HEK293T (cell line): ENCODE data around the gene ELOVL4.

ENCODE experiments used
- CTCF ChIA-PET: fragments of 350-600 bp; formaldehyde crosslinking; extraction: SDS; loops from one replicate; lab custom pipeline; 2021; ENCODE audit warnings: antibody characterized with exemption, inconsistent platforms; lab: Yijun Ruan, JAX
- POLR2A ChIA-PET: fragments of 350-600 bp; formaldehyde crosslinking; extraction: SDS; loops from one replicate; lab custom pipeline; 2020; ENCODE audit warnings: antibody characterized with exemption, inconsistent platforms; lab: Yijun Ruan, JAX
- DNase-seq: peaks from one replicate; pipeline ENCODE4 v3.0.0; 2012; ENCODE audit warnings: mixed read lengths; ENCODE audit errors: extremely low spot score
- ARNT ChIP-seq: fragments of 450-650 bp; IDR thresholded peaks from 2 replicates; pipeline ENCODE4 v1.6.1; 2017; ENCODE audit warnings: mild to moderate bottlenecking
- BHLHE40 ChIP-seq: fragments of 450-650 bp; IDR thresholded peaks from 2 replicates; pipeline ENCODE4 v1.6.1; 2016; ENCODE audit warnings: mild to moderate bottlenecking, moderate library complexity, borderline replicate concordance
- CTBP1 ChIP-seq: fragments of 450-650 bp; IDR thresholded peaks from 2 replicates; pipeline ENCODE4 v1.6.1; 2016; ENCODE audit warnings: borderline replicate concordance
- ELF4 ChIP-seq: fragments of 450-650 bp; IDR thresholded peaks from 2 replicates; pipeline ENCODE4 v1.6.1; 2017; ENCODE audit warnings: antibody characterized with exemption
- FOXA1 ChIP-seq: fragments of 450-650 bp; IDR thresholded peaks from 2 replicates; pipeline ENCODE4 v1.6.1; 2016; ENCODE audit warnings: mild to moderate bottlenecking
- FOXK2 ChIP-seq: fragments of 450-650 bp; IDR thresholded peaks from 2 replicates; pipeline ENCODE4 v1.6.1; 2016; ENCODE audit warnings: mild to moderate bottlenecking
- FOXM1 ChIP-seq: fragments of 450-650 bp; IDR thresholded peaks from 2 replicates; pipeline ENCODE4 v1.6.1; 2017; ENCODE audit warnings: mild to moderate bottlenecking, borderline replicate concordance
- HDGF ChIP-seq: fragments of 450-650 bp; IDR thresholded peaks from 2 replicates; pipeline ENCODE4 v1.6.1; 2017; ENCODE audit warnings: antibody characterized with exemption, borderline replicate concordance
- L3MBTL2 ChIP-seq: fragments of 450-650 bp; conservative IDR thresholded peaks from 2 replicates; pipeline ENCODE4 v1.6.1; 2016; ENCODE audit warnings: mild to moderate bottlenecking
- LEF1 ChIP-seq: fragments of 450-650 bp; IDR thresholded peaks from 2 replicates; pipeline ENCODE4 v1.6.1; 2017; ENCODE audit warnings: mild to moderate bottlenecking, borderline replicate concordance
- NFRKB ChIP-seq: fragments of 450-650 bp; IDR thresholded peaks from 2 replicates; pipeline ENCODE4 v1.6.1; 2016; ENCODE audit warnings: mild to moderate bottlenecking, moderate library complexity
- SP1 ChIP-seq: fragments of 450-650 bp; IDR thresholded peaks from 2 replicates; pipeline ENCODE4 v1.6.1; 2017
- SUZ12 ChIP-seq: fragments of 450-650 bp; IDR thresholded peaks from 2 replicates; pipeline ENCODE4 v1.6.1; 2016; ENCODE audit warnings: mild to moderate bottlenecking
- TARDBP ChIP-seq: fragments of 450-650 bp; IDR thresholded peaks from 2 replicates; pipeline ENCODE4 v1.6.1; 2016
- ZNF384 ChIP-seq: fragments of 450-650 bp; IDR thresholded peaks from 2 replicates; pipeline ENCODE4 v1.6.1; 2016
- TF ChIP-seq, protein P1 (sequence below): fragments of 450-650 bp; IDR thresholded peaks from 2 replicates; pipeline ENCODE4 v1.6.1; 2016

Gene ELOVL4

DNA sequence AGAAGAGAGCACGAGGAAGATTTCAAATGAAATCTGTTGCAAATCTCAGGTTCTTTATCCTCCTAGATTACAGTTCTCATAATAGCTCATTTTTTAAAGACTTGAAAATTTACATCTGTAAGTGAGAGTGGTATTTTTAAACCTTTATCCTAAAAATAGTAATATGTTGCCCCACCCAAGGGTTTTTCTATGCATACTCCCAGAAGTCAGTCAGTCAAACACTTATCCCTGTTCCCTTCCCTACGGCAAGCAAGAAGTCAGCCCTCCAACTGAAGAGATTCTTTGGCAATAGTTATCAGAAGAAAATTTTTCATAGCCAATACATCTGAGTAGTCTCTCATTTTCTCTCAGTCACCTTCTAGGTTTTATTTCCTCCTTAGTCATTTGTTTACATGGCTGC, 24.1 kb downstream of the ELOVL4 start:
- CTCF ChIA-PET, result interaction anchor here (1.1 kb wide), 1 partner anchor 21 kb away, joined by 3 read pairs; no protein-coding TSS in a partner anchor
- no peak for DNase-seq
- TF ChIP-seq BHLHE40 (no peak), FOXA1 (no peak), ELF4 (no peak), NFRKB (no peak), LEF1 (no peak), CTBP1 (no peak), ZNF384 (no peak), L3MBTL2 (no peak)
- POLR2A ChIA-PET, result no interaction called here

DNA sequence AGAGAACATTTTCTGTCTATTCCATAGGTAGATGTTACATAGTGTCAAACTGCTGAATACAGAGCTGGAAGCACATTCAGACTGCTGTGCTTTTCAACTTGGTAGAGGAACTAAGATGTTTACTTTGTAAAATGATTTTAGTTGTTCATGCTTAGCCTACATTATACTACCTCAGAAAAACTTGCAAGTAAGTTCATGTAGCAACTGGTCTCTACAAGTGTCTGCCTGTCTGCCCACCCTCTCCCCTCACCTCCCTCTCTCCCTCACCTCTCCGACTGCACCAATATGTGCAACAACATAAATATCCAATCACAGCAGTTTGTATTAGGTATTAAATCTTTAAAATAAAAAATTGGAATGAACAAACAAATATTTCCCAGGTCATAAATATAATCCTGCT, 25.3 kb downstream of the ELOVL4 start:
- no peak for DNase-seq
- ChIA-PET POLR2A (no interaction called here), CTCF (no interaction called here)
- TF ChIP-seq ARNT (no peak), NFRKB (no peak), L3MBTL2 (no peak), FOXA1 (no peak), ZNF384 (no peak), SP1 (no peak), ELF4 (no peak)

DNA sequence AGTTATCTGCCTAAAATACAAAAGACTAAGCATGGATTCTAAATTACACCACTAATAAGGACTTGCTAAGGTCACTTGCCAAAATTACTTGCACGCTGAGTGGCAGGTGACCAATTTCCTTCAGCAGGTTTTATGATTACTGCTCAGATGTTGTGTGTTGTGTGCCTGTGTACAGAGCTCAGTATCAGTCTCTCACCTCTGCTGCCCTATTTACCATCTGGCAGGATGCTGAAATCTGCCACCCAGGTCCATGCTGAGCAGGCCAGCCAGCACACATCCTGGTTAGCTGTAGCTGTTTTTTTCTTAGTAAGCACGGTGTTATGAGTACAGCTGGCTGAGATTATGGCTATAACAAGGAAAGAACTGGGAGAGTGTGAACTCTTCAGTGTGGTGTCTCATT, 34.0 kb downstream of the ELOVL4 start:
- TF ChIP-seq ELF4 (no peak), ARNT (no peak)
- no peak for DNase-seq
- ChIA-PET CTCF (no interaction called here), POLR2A (no interaction called here)

DNA sequence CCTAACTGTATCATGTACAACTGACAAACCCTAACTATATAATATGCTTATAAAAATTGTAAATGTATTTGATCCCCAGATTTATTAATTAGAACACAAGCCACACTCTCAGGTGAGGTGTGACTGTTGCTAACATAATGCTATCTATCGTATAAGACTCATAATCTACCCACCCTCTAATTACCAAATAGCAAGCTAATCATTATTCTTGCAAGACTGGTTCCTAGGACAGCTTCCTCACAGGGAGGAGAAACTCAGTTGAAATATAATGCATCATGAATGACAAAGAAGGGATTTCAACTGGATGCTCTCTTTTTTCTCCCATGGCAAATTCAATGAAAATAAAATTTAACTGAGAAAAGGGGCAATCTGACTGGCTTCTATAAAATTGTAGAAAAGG, 35.4 kb downstream of the ELOVL4 start:
- DNase-seq, result no peak
- CTCF ChIA-PET, result no interaction called here
- TF ChIP-seq FOXA1, result no peak
- no peak for TF ChIP-seq ZNF384
- TF ChIP-seq SUZ12, result no peak
- no peak for TF ChIP-seq NFRKB
- TF ChIP-seq L3MBTL2, result no peak
- no peak for TF ChIP-seq ARNT
- TF ChIP-seq FOXM1, result no peak
- TF ChIP-seq FOXK2, result no peak
- TF ChIP-seq CTBP1, result no peak
- no peak for TF ChIP-seq TARDBP
- TF ChIP-seq, protein P1, sequence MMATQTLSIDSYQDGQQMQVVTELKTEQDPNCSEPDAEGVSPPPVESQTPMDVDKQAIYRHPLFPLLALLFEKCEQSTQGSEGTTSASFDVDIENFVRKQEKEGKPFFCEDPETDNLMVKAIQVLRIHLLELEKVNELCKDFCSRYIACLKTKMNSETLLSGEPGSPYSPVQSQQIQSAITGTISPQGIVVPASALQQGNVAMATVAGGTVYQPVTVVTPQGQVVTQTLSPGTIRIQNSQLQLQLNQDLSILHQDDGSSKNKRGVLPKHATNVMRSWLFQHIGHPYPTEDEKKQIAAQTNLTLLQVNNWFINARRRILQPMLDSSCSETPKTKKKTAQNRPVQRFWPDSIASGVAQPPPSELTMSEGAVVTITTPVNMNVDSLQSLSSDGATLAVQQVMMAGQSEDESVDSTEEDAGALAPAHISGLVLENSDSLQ, result no peak
- TF ChIP-seq ELF4, result no peak
- no peak for TF ChIP-seq LEF1
- TF ChIP-seq HDGF, result no peak
- TF ChIP-seq BHLHE40, result no peak
- no peak for TF ChIP-seq SP1
- POLR2A ChIA-PET, result no interaction called here

DNA sequence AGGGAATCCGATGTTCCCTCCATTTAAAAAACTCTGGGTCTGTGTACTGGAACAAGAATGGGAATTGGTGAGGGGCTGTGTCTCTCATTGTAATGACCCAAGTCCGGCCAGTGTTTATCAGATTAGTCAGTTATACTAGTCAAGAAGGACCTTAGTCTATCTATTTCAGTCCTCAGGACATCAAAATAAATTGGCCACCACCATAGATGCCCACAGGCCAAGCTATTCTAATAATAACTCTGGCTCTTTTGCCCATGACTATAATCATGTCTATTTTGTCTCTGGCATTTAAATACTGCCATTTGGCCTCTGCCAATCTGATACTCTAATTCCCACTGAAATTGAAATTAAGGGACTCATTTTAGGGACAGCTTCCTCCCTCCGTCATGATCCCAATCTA, 37.8 kb downstream of the ELOVL4 start:
- DNase-seq, result no peak
- ChIA-PET CTCF (no interaction called here), POLR2A (no interaction called here)
- TF ChIP-seq SP1, result no peak
- TF ChIP-seq SUZ12, result no peak
- TF ChIP-seq FOXK2, result no peak
- TF ChIP-seq ELF4, result no peak
- TF ChIP-seq FOXM1, result no peak
- no peak for TF ChIP-seq BHLHE40
- TF ChIP-seq ZNF384, result no peak
- TF ChIP-seq NFRKB, result no peak
- TF ChIP-seq HDGF, result no peak
- no peak for TF ChIP-seq TARDBP
- no peak for TF ChIP-seq CTBP1
- no peak for TF ChIP-seq LEF1
- no peak for TF ChIP-seq ARNT
- no peak for TF ChIP-seq L3MBTL2
- TF ChIP-seq, protein P1, result no peak

DNA sequence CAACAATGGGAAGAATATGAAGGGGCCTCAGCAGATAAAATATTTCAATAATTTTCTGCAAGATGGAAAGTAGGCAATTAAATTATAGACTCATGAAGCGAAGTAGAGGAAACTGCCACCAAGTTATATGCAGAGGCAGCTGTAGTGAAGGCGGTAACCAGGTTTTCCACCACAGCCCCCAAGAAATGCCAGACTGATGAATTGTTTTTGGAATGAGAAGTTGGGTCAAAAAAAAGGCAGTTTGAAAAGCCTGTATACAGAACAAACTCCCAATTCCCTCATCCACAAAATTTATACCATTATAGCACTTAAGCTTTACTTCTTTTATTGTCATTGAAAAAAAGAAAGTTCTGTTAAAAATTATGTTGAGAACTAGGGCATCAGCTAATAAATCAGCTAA, 45.3 kb downstream of the ELOVL4 start:
- ChIA-PET POLR2A (no interaction called here), CTCF (no interaction called here)
- TF ChIP-seq SP1 (no peak), CTBP1 (no peak), FOXK2 (no peak), L3MBTL2 (no peak), FOXM1 (no peak), ARNT (no peak), TARDBP (no peak), BHLHE40 (no peak), SUZ12 (no peak), ELF4 (no peak), NFRKB (no peak), FOXA1 (no peak), LEF1 (no peak), HDGF (no peak), ZNF384 (no peak)
- TF ChIP-seq, protein P1, result no peak
- no peak for DNase-seq

DNA sequence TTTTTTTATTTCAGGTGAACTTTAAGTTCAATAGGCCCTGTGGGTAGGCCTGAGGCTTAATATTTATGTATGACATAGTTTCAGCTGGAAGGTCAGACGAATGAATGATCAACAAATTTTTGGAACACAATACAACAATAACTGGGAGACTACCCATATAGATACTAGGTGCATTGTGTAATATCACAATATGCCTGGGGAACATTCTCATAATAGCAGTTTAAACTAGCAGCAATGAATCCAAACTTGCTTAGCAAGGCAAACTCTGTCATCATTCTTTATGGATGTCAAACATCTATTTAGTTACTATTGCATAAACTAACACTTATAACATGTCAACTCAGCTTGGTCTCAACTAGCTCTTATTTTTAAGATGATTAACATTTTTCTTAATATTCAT, 49.3 kb downstream of the ELOVL4 start:
- ChIA-PET POLR2A (no interaction called here), CTCF (interaction anchor here (0.9 kb wide), 1 partner anchor 27 kb away, joined by 3 read pairs; no protein-coding TSS in a partner anchor)
- DNase-seq, result no peak
- TF ChIP-seq HDGF (no peak), FOXM1 (no peak), ZNF384 (no peak), NFRKB (no peak), FOXA1 (no peak), ELF4 (no peak), FOXK2 (no peak), L3MBTL2 (no peak), LEF1 (no peak), ARNT (no peak), TARDBP (no peak), BHLHE40 (no peak), CTBP1 (no peak), SUZ12 (no peak)
- TF ChIP-seq, protein P1, result no peak
